Gastrocnemius medialis (tissue), 4 donors: Measurements from ENCODE around the gene SLC29A2.

Experiments
- CTCF ChIP-seq, 5 experiments: fragments of 450-650 bp in 3 of 5; fragments of 200-600 bp in 2 of 5; sonication (generic) in 2 of 5; IDR thresholded peaks in 4 of 5; conservative IDR thresholded peaks in 1 of 5; 1 replicate in 4 of 5; 2 replicates in 1 of 5; pipeline ENCODE4 v1.5.1; 2016 to 2019; ENCODE audit warnings: antibody characterized with exemption in 5 of 5, mild to moderate bottlenecking in 3 of 5, moderate library complexity in 3 of 5
- POLR2A ChIP-seq, 2 donors: fragments of 450-650 bp; IDR thresholded peaks; one replicate each; pipeline ENCODE4 v1.6.1; 2017; ENCODE audit warnings: antibody characterized with exemption in 2 of 2, mild to moderate bottlenecking in 2 of 2, moderate library complexity in 2 of 2

GRCh38 chr11:66339686-66340483 is 31.7 kb downstream of the SLC29A2 start:
- TF ChIP-seq CTCF (IDR thresholded peaks at IDR 0.05 in 4 of 5, conservative IDR thresholded peaks at IDR 0.05 in 1 of 5) (no peak), POLR2A (IDR thresholded peaks at IDR 0.05) (no peak)
